H9 (cell line): ENCODE measurements around the gene CXCL8. TPM values are rescaled to one million over a fixed set of nuclear protein-coding genes. Genes with fewer than 3 reads are reported as not detected.

Source experiments
- DNase-seq: peaks from one replicate; pipeline ENCODE4 v3.0.0-alpha.2; 2017
- H2AFZ ChIP-seq: one replicate; pipeline ENCODE4 v1.6.1; 2013; ENCODE audit warnings: mild to moderate bottlenecking, low read length, control low read depth, moderate library complexity
- H2AK5ac ChIP-seq: 2 replicates; pipeline ENCODE4 v1.6.1; 2013; ENCODE audit warnings: low read length, control low read depth, mixed read lengths; ENCODE audit not compliant: insufficient read length
- H2BK120ac ChIP-seq: one replicate; pipeline ENCODE4 v1.6.1; 2013; ENCODE audit warnings: low read depth, mild to moderate bottlenecking, low read length, control low read depth, inconsistent platforms; ENCODE audit not compliant: poor library complexity, severe bottlenecking
- H2BK12ac ChIP-seq: 2 replicates; pipeline ENCODE4 v1.6.1; 2013; ENCODE audit warnings: low read length, control low read depth, mixed read lengths, low read depth; ENCODE audit not compliant: insufficient read length
- H2BK15ac ChIP-seq: 2 replicates; pipeline ENCODE4 v1.6.1; 2013; ENCODE audit warnings: low read depth, low read length, control low read depth
- H2BK20ac ChIP-seq: one replicate; pipeline ENCODE4 v1.6.1; 2013; ENCODE audit warnings: low read depth, mild to moderate bottlenecking, low read length, control low read depth, inconsistent platforms; ENCODE audit not compliant: poor library complexity, severe bottlenecking
- H2BK5ac ChIP-seq: 2 replicates; pipeline ENCODE4 v1.6.1; 2013; ENCODE audit warnings: low read length, control low read depth, mixed read lengths; ENCODE audit not compliant: insufficient read length
- H3K14ac ChIP-seq: 2 replicates; pipeline ENCODE4 v1.6.1; 2013; ENCODE audit warnings: low read length, control low read depth; ENCODE audit not compliant: insufficient read depth
- H3K18ac ChIP-seq: 2 replicates; pipeline ENCODE4 v1.6.1; 2013; ENCODE audit warnings: low read depth, mild to moderate bottlenecking, mixed read lengths, low read length, control low read depth; ENCODE audit not compliant: insufficient read length
- H3K23ac ChIP-seq: 2 replicates; pipeline ENCODE4 v1.6.1; 2013; ENCODE audit warnings: low read length, control low read depth, mixed read lengths, low read depth; ENCODE audit not compliant: insufficient read length
- H3K23me2 ChIP-seq: 2 replicates; pipeline ENCODE4 v1.6.1; 2013; ENCODE audit warnings: low read depth, mild to moderate bottlenecking, mixed read lengths, low read length, control low read depth; ENCODE audit not compliant: insufficient read length, poor library complexity, severe bottlenecking
- H3K27ac ChIP-seq: 2 replicates; pipeline ENCODE4 v1.5.1; 2013; ENCODE audit warnings: low read length, control low read depth, mixed read lengths, low read depth; ENCODE audit not compliant: insufficient read length
- H3K27me3 ChIP-seq: 2 replicates; pipeline ENCODE4 v1.6.1; 2013; ENCODE audit warnings: low read length, control low read depth, inconsistent platforms; ENCODE audit not compliant: insufficient read depth
- H3K4ac ChIP-seq: 2 replicates; pipeline ENCODE4 v1.6.1; 2013; ENCODE audit warnings: low read depth, mild to moderate bottlenecking, control low read depth, inconsistent platforms, low read length, moderate library complexity
- H3K4me1 ChIP-seq: 2 replicates; pipeline ENCODE4 v1.6.1; 2013; ENCODE audit warnings: low read length, control low read depth, inconsistent platforms; ENCODE audit not compliant: insufficient read depth
- H3K4me2 ChIP-seq: 2 replicates; pipeline ENCODE4 v1.6.1; 2013; ENCODE audit warnings: low read length, control low read depth, mixed read lengths; ENCODE audit not compliant: insufficient read length, insufficient read depth
- H3K56ac ChIP-seq: 2 replicates; pipeline ENCODE4 v1.6.1; 2013; ENCODE audit warnings: low read depth, mild to moderate bottlenecking, mixed read lengths, low read length, control low read depth; ENCODE audit not compliant: insufficient read length
- H3K79me1 ChIP-seq: 2 replicates; pipeline ENCODE4 v1.6.1; 2013; ENCODE audit warnings: low read depth, mild to moderate bottlenecking, moderate library complexity, low read length, control low read depth, inconsistent platforms; ENCODE audit not compliant: insufficient read depth, poor library complexity, severe bottlenecking
- H3K79me2 ChIP-seq: 2 replicates; pipeline ENCODE4 v1.6.1; 2013; ENCODE audit warnings: low read length, control low read depth, inconsistent platforms; ENCODE audit not compliant: insufficient read depth
- H3K9ac ChIP-seq: 2 replicates; pipeline ENCODE4 v1.6.1; 2013; ENCODE audit warnings: low read length, control low read depth, mixed read lengths; ENCODE audit not compliant: insufficient read length; ENCODE audit errors: extremely low read depth
- H3K9me3 ChIP-seq: one replicate; pipeline ENCODE4 v1.6.1; 2013; ENCODE audit warnings: low read depth, low read length, inconsistent platforms; ENCODE audit not compliant: control insufficient read depth
- H3T11ph ChIP-seq: one replicate; pipeline ENCODE4 v1.6.1; 2013; ENCODE audit warnings: mild to moderate bottlenecking, low read length, control low read depth, inconsistent platforms
- H4K20me1 ChIP-seq: one replicate; pipeline ENCODE4 v1.6.1; 2013; ENCODE audit not compliant: control insufficient read depth, insufficient read length, insufficient read depth
- H4K5ac ChIP-seq: 2 replicates; pipeline ENCODE4 v1.6.1; 2013; ENCODE audit warnings: low read depth, mild to moderate bottlenecking, mixed read lengths, low read length, control low read depth; ENCODE audit not compliant: insufficient read length
- H4K8ac ChIP-seq: replicated peaks from 2 replicates; pipeline ENCODE4 v1.6.1; 2013; ENCODE audit warnings: low read length, control low read depth, mixed read lengths, low read depth; ENCODE audit not compliant: insufficient read length
- H4K91ac ChIP-seq: 2 replicates; pipeline ENCODE4 v1.6.1; 2013; ENCODE audit warnings: low read depth, mild to moderate bottlenecking, moderate library complexity, mixed read lengths, low read length, control low read depth; ENCODE audit not compliant: insufficient read length
- H3K27ac Mint-ChIP-seq, 3 experiments: 2 replicates in 2 of 3; 3 replicates in 1 of 3; pipeline ENCODE4 v1.8.0; 2020 to 2021; ENCODE audit warnings: mixed read lengths in 3 of 3, mild to moderate bottlenecking in 1 of 3, moderate library complexity in 1 of 3
- H3K27me3 Mint-ChIP-seq: 2 replicates; pipeline ENCODE4 v1.8.0; 2021; ENCODE audit warnings: low read depth, mild to moderate bottlenecking, moderate library complexity, mixed read lengths
- H3K36me3 Mint-ChIP-seq, 3 experiments: 2 replicates in 2 of 3; 3 replicates in 1 of 3; pipeline ENCODE4 v1.8.0; 2020 to 2021; ENCODE audit warnings: low read depth in 3 of 3, mixed read lengths in 3 of 3; ENCODE audit not compliant: insufficient read depth in 1 of 3
- H3K4me1 Mint-ChIP-seq, 2 experiments: 2 replicates each; pipeline ENCODE4 v1.8.0; 2020; ENCODE audit warnings: mixed read lengths in 2 of 2
- H3K4me3 Mint-ChIP-seq, 2 experiments: 2 replicates in 1 of 2; 3 replicates in 1 of 2; pipeline ENCODE4 v1.8.0; 2020 to 2021; ENCODE audit warnings: mild to moderate bottlenecking in 2 of 2, mixed read lengths in 2 of 2, moderate library complexity in 1 of 2
- H3K9me3 Mint-ChIP-seq, 2 experiments: 2 replicates in 1 of 2; 3 replicates in 1 of 2; pipeline ENCODE4 v1.8.0; 2020; ENCODE audit warnings: mild to moderate bottlenecking in 2 of 2, mixed read lengths in 2 of 2, moderate library complexity in 1 of 2
- total RNA-seq: library from RNA; stranded (reverse); gene quantifications from 2 replicates; pipeline ENCODE4 v1.2.1, GENCODE V29; 2021
- TF ChIP-seq, protein P1 (sequence below): fragments of 200-600 bp; sonication (generic); conservative IDR thresholded peaks from 3 replicates; pipeline ENCODE4 v1.8.0; 2021; ENCODE audit warnings: antibody characterized with exemption, mild to moderate bottlenecking

Gene CXCL8
- total RNA-seq, 1 experiment from 2014 or later: not detected

DNA sequence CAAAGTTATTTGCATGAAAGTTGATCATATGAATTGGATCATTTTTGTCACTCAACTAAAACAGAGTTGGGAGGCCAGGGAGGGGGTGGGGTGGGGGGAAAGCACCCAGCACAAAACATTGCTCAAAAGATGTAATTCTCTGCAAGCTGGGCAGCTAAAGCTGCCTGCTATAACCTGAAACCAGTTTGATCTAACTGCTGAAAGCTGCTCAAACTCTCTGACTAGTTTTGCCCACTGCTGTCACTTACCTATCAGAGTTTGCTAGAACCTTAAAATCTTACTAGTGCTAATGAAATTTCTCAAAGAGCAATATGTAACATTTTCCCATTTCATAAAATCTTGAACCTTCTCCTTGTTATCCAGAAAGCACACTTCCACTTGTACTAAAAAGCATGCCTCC lies 10.4 kb downstream of the CXCL8 start:
- Mint-ChIP-seq H3K9me3 (no peaks in the 10 kb centered on the region), H3K27ac (no peak overlapping the region), H3K4me1 (peaks cover 0 to 4% of the 10 kb centered on the region in 2 experiments; a peak in 1 of 4 replicates), H3K27me3 (no peaks in the 10 kb centered on the region), H3K4me3 (no peak overlapping the region), H3K36me3 (no peaks in the 10 kb centered on the region)
- H3K23ac ChIP-seq: no peak overlapping the region
- H3K18ac ChIP-seq: no peak overlapping the region
- H3K4me1 ChIP-seq: no peaks in the 10 kb centered on the region
- H4K8ac ChIP-seq: no peak overlapping the region
- H3K27me3 ChIP-seq: no peaks in the 10 kb centered on the region
- DNase-seq: no peak
- no peaks in the 10 kb centered on the region for H3K79me1 ChIP-seq
- no peak overlapping the region for H2BK120ac ChIP-seq
- H4K5ac ChIP-seq: no peak overlapping the region
- no peak overlapping the region for H3K27ac ChIP-seq
- TF ChIP-seq, protein P1, sequence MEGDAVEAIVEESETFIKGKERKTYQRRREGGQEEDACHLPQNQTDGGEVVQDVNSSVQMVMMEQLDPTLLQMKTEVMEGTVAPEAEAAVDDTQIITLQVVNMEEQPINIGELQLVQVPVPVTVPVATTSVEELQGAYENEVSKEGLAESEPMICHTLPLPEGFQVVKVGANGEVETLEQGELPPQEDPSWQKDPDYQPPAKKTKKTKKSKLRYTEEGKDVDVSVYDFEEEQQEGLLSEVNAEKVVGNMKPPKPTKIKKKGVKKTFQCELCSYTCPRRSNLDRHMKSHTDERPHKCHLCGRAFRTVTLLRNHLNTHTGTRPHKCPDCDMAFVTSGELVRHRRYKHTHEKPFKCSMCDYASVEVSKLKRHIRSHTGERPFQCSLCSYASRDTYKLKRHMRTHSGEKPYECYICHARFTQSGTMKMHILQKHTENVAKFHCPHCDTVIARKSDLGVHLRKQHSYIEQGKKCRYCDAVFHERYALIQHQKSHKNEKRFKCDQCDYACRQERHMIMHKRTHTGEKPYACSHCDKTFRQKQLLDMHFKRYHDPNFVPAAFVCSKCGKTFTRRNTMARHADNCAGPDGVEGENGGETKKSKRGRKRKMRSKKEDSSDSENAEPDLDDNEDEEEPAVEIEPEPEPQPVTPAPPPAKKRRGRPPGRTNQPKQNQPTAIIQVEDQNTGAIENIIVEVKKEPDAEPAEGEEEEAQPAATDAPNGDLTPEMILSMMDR: no peak
- H2BK15ac ChIP-seq: no peak overlapping the region
- H3K56ac ChIP-seq: no peak overlapping the region
- no peak overlapping the region for H2BK5ac ChIP-seq
- no peak overlapping the region for H3K14ac ChIP-seq
- H2AK5ac ChIP-seq: no peak overlapping the region
- no peak overlapping the region for H4K91ac ChIP-seq
- H3K23me2 ChIP-seq: no peaks in the 10 kb centered on the region
- H3K9ac ChIP-seq: no peak overlapping the region
- no peak overlapping the region for H2AFZ ChIP-seq
- H3K4me2 ChIP-seq: no peak overlapping the region
- no peaks in the 10 kb centered on the region for H4K20me1 ChIP-seq
- no peak overlapping the region for H2BK20ac ChIP-seq
- no peak overlapping the region for H3K4ac ChIP-seq
- no peaks in the 10 kb centered on the region for H3K79me2 ChIP-seq
- no peak overlapping the region for H2BK12ac ChIP-seq
- H3T11ph ChIP-seq: no peak overlapping the region
- H3K9me3 ChIP-seq: no peaks in the 10 kb centered on the region
